ENCODE measurements around the gene PALM. TPM values are rescaled to one million over a fixed set of nuclear protein-coding genes. Genes with fewer than 3 reads are reported as not detected.

PALM gene
- total RNA-seq, 3 donors from 2014 or later = 16.1 to 61.0 (median 35.1) TPM

- no peaks in the 10 kb centered on the region for H3K36me3 ChIP-seq
- intact Hi-C loops (cut with DNase I; ENCODE audit: low total_unique reads) = no loop called here
- H3K27me3 ChIP-seq = no peaks in the 10 kb centered on the region
- H3K4me1 ChIP-seq = no peaks in the 10 kb centered on the region
- no peak overlapping the region for H3K27ac ChIP-seq
- no peak for TF ChIP-seq CTCF (IDR thresholded peaks at IDR 0.05)
- no peak for TF ChIP-seq POLR2A (IDR thresholded peaks at IDR 0.05)
- no peak for TF ChIP-seq POLR2AphosphoS5 (IDR thresholded peaks at IDR 0.05)
- no peak for DNase-seq (ENCODE audit: low spot score in 2 of 2)
- no peaks in the 10 kb centered on the region for H3K9me3 ChIP-seq
- H3K4me3 ChIP-seq = no peak overlapping the region
Observed at GRCh38 chr19:670609-671075, 38.1 kb upstream of the PALM start.

- Histone ChIP-seq H3K27ac (peak overlapping the region in 1 of 2 donors; percentile 93), H3K9me3 (no peaks in the 10 kb centered on the region), H3K4me3 (no peak overlapping the region), H3K4me1 (peaks cover 5 to 15% of the 10 kb centered on the region in 2 donors), H3K36me3 (no peaks in the 10 kb centered on the region), H3K27me3 (no peaks in the 10 kb centered on the region)
- intact Hi-C loops (cut with DNase I; ENCODE audit: low total_unique reads) = no loop called here
- no peak for TF ChIP-seq CTCF (IDR thresholded peaks at IDR 0.05)
- DNase-seq (ENCODE audit: low spot score in 2 of 2) = no peak
Observed at GRCh38 chr19:674282-675151, 34.2 kb upstream of the PALM start.

- intact Hi-C loops (cut with DNase I; ENCODE audit: low total_unique reads) = no loop called here
- Histone ChIP-seq H3K4me1 (peaks cover 9 to 15% of the 10 kb centered on the region in 2 donors), H3K4me3 (peak overlapping the region; percentile 56 to 81 (median 63)), H3K36me3 (no peaks in the 10 kb centered on the region), H3K27me3 (no peaks in the 10 kb centered on the region), H3K9me3 (no peaks in the 10 kb centered on the region), H3K27ac (peak overlapping the region; percentile 57 to 93)
- DNase-seq (ENCODE audit: low spot score in 2 of 2) = no peak
- TF ChIP-seq POLR2A (IDR thresholded peaks at IDR 0.05) (no peak), POLR2AphosphoS5 (IDR thresholded peaks at IDR 0.05) (no peak), CTCF (IDR thresholded peaks at IDR 0.05) (no peak)
Observed at GRCh38 chr19:676007-676338, 32.8 kb upstream of the PALM start.

GRCh38 chr19:676339-677105 lies 32.2 kb upstream of the PALM start, which contains the start of gene FSTL3:
TSS of gene FSTL3 (plus strand) at chr19:676392. CDS start at chr19:676424, 32 bp downstream.
- TF ChIP-seq POLR2AphosphoS5 (IDR thresholded peaks at IDR 0.05) (peak in 2 of 3 donors; percentile 30 to 51), CTCF (IDR thresholded peaks at IDR 0.05) (no peak)
- Histone ChIP-seq H3K4me1 (peaks cover 9 to 15% of the 10 kb centered on the region in 2 donors), H3K4me3 (peak within 1 kb of the TSS; percentile 56 to 81 (median 63)), H3K36me3 (no peaks in the 10 kb centered on the region), H3K27me3 (no peaks in the 10 kb centered on the region), H3K9me3 (no peaks in the 10 kb centered on the region), H3K27ac (peak within 1 kb of the TSS; percentile 76 to 93)
- intact Hi-C loops (cut with DNase I; ENCODE audit: low total_unique reads) = no loop called here
- no peak for DNase-seq (ENCODE audit: low spot score in 2 of 2)

- peak; percentile 75 to 77 for DNase-seq (ENCODE audit: low spot score in 2 of 2)
- H3K36me3 ChIP-seq = no peaks in the 10 kb centered on the region
- H3K4me3 ChIP-seq = peak overlapping the region; percentile 56 to 81 (median 63)
- peak; percentile 40 to 82 (median 77) for TF ChIP-seq POLR2AphosphoS5 (IDR thresholded peaks at IDR 0.05)
- TF ChIP-seq POLR2A (IDR thresholded peaks at IDR 0.05) = no peak
- H3K9me3 ChIP-seq = no peaks in the 10 kb centered on the region
- peak overlapping the region; percentile 76 to 93 for H3K27ac ChIP-seq
- no peaks in the 10 kb centered on the region for H3K27me3 ChIP-seq
- intact Hi-C loops (cut with DNase I; ENCODE audit: low total_unique reads) = no loop called here
- H3K4me1 ChIP-seq = peaks cover 9 to 15% of the 10 kb centered on the region in 2 donors
Observed at GRCh38 chr19:677201-677600, 31.5 kb upstream of the PALM start.
